Measurements from ENCODE around the gene EPHB1. TPM values are rescaled to one million over a fixed set of nuclear protein-coding genes. Genes with fewer than 3 reads are reported as not detected.

EPHB1 gene
- total and polyA plus RNA-seq, 2 donors (not counting 3 experiments of a cell fraction or from before 2014, with no cell fraction given), result 1.3 to 5.2 TPM

DNA sequence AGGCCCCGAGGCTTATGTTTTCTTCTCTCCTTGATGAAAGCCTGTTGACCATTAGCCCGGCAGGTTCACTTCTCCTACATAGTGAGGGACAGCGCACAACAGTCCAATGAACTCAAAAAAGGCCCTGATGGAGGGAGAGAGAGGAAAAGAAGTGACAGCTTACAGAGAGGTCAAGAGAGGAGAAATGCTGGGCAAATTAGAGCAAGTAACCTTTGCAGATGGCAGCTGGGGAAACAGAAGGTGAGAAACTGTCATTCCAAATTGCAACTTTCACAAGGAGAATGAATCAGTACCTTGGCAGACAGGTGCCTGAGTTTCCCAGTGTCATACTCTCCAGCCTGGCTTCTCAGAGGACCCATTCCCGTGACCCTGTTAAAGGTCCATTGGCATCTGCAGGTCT lies 252.0 kb downstream of the EPHB1 start:
- Histone ChIP-seq H3K27me3 (ENCODE audit: control insufficient read depth in 2 of 2, insufficient read depth in 2 of 2, low read length in 2 of 2) (no peaks in the 10 kb centered on the region), H3K36me3 (ENCODE audit: control insufficient read depth in 2 of 2, extremely low read depth in 1 of 2, insufficient read depth in 2 of 2, low read length in 2 of 2) (no peaks in the 10 kb centered on the region), H2AFZ (ENCODE audit: low read depth, low read length) (no peak overlapping the region), H3K9me1 (replicated peaks; ENCODE audit: control insufficient read depth, extremely low read depth, insufficient read depth, low read length) (no peaks in the 10 kb centered on the region), H3K4me1 (ENCODE audit: control insufficient read depth, extremely low read depth, insufficient read depth, low read length) (no peaks in the 10 kb centered on the region), H3K9ac (replicated peaks; ENCODE audit: extremely low read depth, insufficient read depth, low read length) (no peak overlapping the region), H3K79me2 (ENCODE audit: control insufficient read depth, insufficient read depth, low read length) (no peaks in the 10 kb centered on the region), H4K20me1 (replicated peaks; ENCODE audit: control insufficient read depth, extremely low read depth, insufficient read depth, low read length) (no peaks in the 10 kb centered on the region), H3K9me3 (replicated peaks; ENCODE audit: control insufficient read depth, insufficient read depth, low read length) (no peaks in the 10 kb centered on the region), H3K4me2 (ENCODE audit: insufficient read depth, low read length) (no peak overlapping the region), H3K4me3 (replicated peaks in 1 of 3; ENCODE audit: insufficient read depth in 1 of 3, low read depth in 1 of 3, low read length in 3 of 3) (no peak overlapping the region), H3K27ac (ENCODE audit: insufficient read depth, low read depth, low read length) (no peak overlapping the region)
- CTCF ChIA-PET, result no interaction called here
- no peak for FAIRE-seq
- dilution Hi-C loops (cut with MboI; ENCODE audit: extremely low pct_ligation_motif_present, low sequenced_read_pairs) (no loop called here), intact Hi-C loops (cut with micrococcal nuclease) (no loop called here)
- POLR2A ChIA-PET, result no interaction called here
- TF ChIP-seq CTCF (IDR thresholded peaks at IDR 0.05; ENCODE audit: extremely low read depth in 1 of 2, insufficient read depth in 1 of 2, low read depth in 1 of 2, low read length in 2 of 2), result no peak
- TF ChIP-seq, protein P1, sequence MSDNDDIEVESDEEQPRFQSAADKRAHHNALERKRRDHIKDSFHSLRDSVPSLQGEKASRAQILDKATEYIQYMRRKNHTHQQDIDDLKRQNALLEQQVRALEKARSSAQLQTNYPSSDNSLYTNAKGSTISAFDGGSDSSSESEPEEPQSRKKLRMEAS (IDR thresholded peaks at IDR 0.05; ENCODE audit: insufficient read depth, insufficient read length), result no peak
- TF ChIP-seq GATA2 (IDR thresholded peaks at IDR 0.05; ENCODE audit: insufficient read depth, insufficient read length, low read depth, low read length), result no peak
- TF ChIP-seq EZH2 (IDR thresholded peaks at IDR 0.05; ENCODE audit: borderline replicate concordance, low read depth, low read length, severe bottlenecking), result no peak
- TF ChIP-seq JUN (IDR thresholded peaks at IDR 0.05; ENCODE audit: borderline replicate concordance, insufficient read depth, insufficient read length, low read depth), result no peak
- TF ChIP-seq POLR2A (IDR thresholded peaks at IDR 0.05; ENCODE audit: low read depth, low read length), result no peak
- no peak for TF ChIP-seq POLR2AphosphoS5 (IDR thresholded peaks at IDR 0.05; ENCODE audit: insufficient read depth, low read depth, low read length)
- no peak for TF ChIP-seq FOS (IDR thresholded peaks at IDR 0.05; ENCODE audit: borderline replicate concordance, insufficient read depth, low read length)
- no peak for TF ChIP-seq MYC (IDR thresholded peaks at IDR 0.05; ENCODE audit: low read depth, low read length)
- BruUV-seq (replicated peaks), result no TSS peak
- no peak for DNase-seq (ENCODE audit: low read depth, low spot score)
